Cortex of kidney (tissue), 1 donor: ENCODE measurements around the gene ZSCAN26.

Experiments
- DNase-seq: peaks from one replicate; lab custom pipeline; 2025; lab: John Stamatoyannopoulos, UW

The ZSCAN26 gene

GRCh38 chr6:28322661-28323060, 55.7 kb downstream of the ZSCAN26 start:
- DNase-seq: no peak

GRCh38 chr6:28323813-28324424, 57.0 kb downstream of the ZSCAN26 start:
- no peak for DNase-seq

GRCh38 chr6:28326371-28326948, 59.5 kb downstream of the ZSCAN26 start:
- DNase-seq: no peak
